K562 (cell line): ENCODE results near the gene MCM7.

ENCODE experiments used
- CHD1 ChIP-seq: fragments of 200-600 bp; sonication (generic); IDR thresholded peaks from one replicate; pipeline ENCODE4 v1.6.1; 2012; ENCODE audit warnings: mild to moderate bottlenecking, moderate library complexity, low read length, inconsistent platforms
- HDGF ChIP-seq: fragments of 450-650 bp; IDR thresholded peaks from 2 replicates; pipeline ENCODE4 v1.6.1; 2016
- HOMEZ ChIP-seq: fragments of 250-450 bp; sonication (Bioruptor Pico); IDR thresholded peaks from 2 replicates; pipeline ENCODE4 v1.4.0; 2020; ENCODE audit warnings: mild to moderate bottlenecking, moderate library complexity
- SAFB ChIP-seq: fragments of 200-400 bp; formaldehyde crosslinking; IDR thresholded peaks from 2 replicates; pipeline ENCODE4 v1.6.1; 2017; ENCODE audit warnings: low read depth, low read length, borderline replicate concordance
- SETDB1 ChIP-seq: IDR thresholded peaks from one replicate; pipeline ENCODE4 v1.6.1; 2012; ENCODE audit warnings: low read length, control low read depth, inconsistent platforms
- ZBTB8A ChIP-seq: fragments of 450-650 bp; IDR thresholded peaks from 2 replicates; pipeline ENCODE4 v1.6.1; 2018; ENCODE audit warnings: mild to moderate bottlenecking, moderate library complexity; ENCODE audit not compliant: partially characterized antibody
- TF ChIP-seq, protein P1 (sequence below): sonication (generic); formaldehyde crosslinking; IDR thresholded peaks from 2 replicates; pipeline ENCODE4 v1.8.1; 2023; ENCODE audit warnings: mild to moderate bottlenecking, missing genetic modification reagents

GRCh38 chr7:100095704-100096103, 5.5 kb downstream of the MCM7 start:
- TF ChIP-seq, protein P1, sequence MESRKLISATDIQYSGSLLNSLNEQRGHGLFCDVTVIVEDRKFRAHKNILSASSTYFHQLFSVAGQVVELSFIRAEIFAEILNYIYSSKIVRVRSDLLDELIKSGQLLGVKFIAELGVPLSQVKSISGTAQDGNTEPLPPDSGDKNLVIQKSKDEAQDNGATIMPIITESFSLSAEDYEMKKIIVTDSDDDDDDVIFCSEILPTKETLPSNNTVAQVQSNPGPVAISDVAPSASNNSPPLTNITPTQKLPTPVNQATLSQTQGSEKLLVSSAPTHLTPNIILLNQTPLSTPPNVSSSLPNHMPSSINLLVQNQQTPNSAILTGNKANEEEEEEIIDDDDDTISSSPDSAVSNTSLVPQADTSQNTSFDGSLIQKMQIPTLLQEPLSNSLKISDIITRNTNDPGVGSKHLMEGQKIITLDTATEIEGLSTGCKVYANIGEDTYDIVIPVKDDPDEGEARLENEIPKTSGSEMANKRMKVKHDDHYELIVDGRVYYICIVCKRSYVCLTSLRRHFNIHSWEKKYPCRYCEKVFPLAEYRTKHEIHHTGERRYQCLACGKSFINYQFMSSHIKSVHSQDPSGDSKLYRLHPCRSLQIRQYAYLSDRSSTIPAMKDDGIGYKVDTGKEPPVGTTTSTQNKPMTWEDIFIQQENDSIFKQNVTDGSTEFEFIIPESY (CRISPR knock-in tag), result no peak
- TF ChIP-seq SAFB (no peak), HDGF (no peak), ZBTB8A (no peak), SETDB1 (no peak), HOMEZ (CRISPR knock-in tag) (no peak), CHD1 (no peak)
